Transverse colon (tissue), 4 donors: ENCODE results near the gene JADE3. TPM values are rescaled to one million over a fixed set of nuclear protein-coding genes. Genes with fewer than 3 reads are reported as not detected.

Experiments used
- DNase-seq: peaks from one replicate; pipeline ENCODE4 v3.0.0-alpha.2; 2019
- H3K27ac ChIP-seq, 4 donors: fragments of 200-600 bp; sonication (generic); 2 replicates each; pipeline ENCODE4 v1.5.1; 2016 to 2018; ENCODE audit warnings: inconsistent platforms in 4 of 4
- H3K27me3 ChIP-seq: fragments of 200-600 bp; sonication (generic); 2 replicates; pipeline ENCODE4 v1.5.1; 2017; ENCODE audit warnings: inconsistent platforms
- H3K36me3 ChIP-seq, 4 donors: fragments of 200-600 bp; sonication (generic); 2 replicates each; pipeline ENCODE4 v1.5.1; 2017 to 2019; ENCODE audit warnings: inconsistent platforms in 4 of 4
- H3K4me1 ChIP-seq, 4 donors: fragments of 200-600 bp; sonication (generic); 2 replicates each; pipeline ENCODE4 v1.5.1; 2017 to 2020; ENCODE audit warnings: inconsistent platforms in 4 of 4
- H3K4me3 ChIP-seq, 4 donors: fragments of 200-600 bp; sonication (generic); 1 replicate in 1 of 4; 2 replicates in 3 of 4; pipeline versions ENCODE4 v1.5.1 to v1.6.1; 2017 to 2019; ENCODE audit warnings: inconsistent platforms in 4 of 4
- H3K9me3 ChIP-seq, 2 donors: fragments of 200-600 bp; sonication (generic); 2 replicates each; pipeline ENCODE4 v1.5.1; 2017 to 2019; ENCODE audit warnings: inconsistent platforms in 2 of 2
- CTCF ChIP-seq, 5 experiments: fragments of 200-600 bp in 3 of 5; fragments of 450-650 bp in 2 of 5; sonication (generic) in 3 of 5; IDR thresholded peaks; 1 replicate in 2 of 5; 2 replicates in 3 of 5; pipeline ENCODE4 v1.5.1; 2016 to 2017; ENCODE audit warnings: antibody characterized with exemption in 5 of 5, inconsistent platforms in 3 of 5, mild to moderate bottlenecking in 2 of 5, moderate library complexity in 1 of 5
- EP300 ChIP-seq: sonication (generic); formaldehyde crosslinking; IDR thresholded peaks from one replicate; pipeline ENCODE4 v1.6.1; 2017; ENCODE audit warnings: antibody characterized with exemption, low read depth
- POLR2A ChIP-seq: fragments of 450-650 bp; IDR thresholded peaks from one replicate; pipeline ENCODE4 v1.6.1; 2016; ENCODE audit warnings: antibody characterized with exemption, mild to moderate bottlenecking, moderate library complexity
- POLR2AphosphoS5 ChIP-seq, 3 donors: sonication (generic); formaldehyde crosslinking; IDR thresholded peaks; one replicate each; pipeline ENCODE4 v1.6.1; 2016; ENCODE audit warnings: antibody characterized with exemption in 3 of 3
- WGBS, 2 donors: methylation state at CpG; one replicate each; pipeline ENCODE4 v1.1.5; 2018; ENCODE audit warnings: low coverage in 1 of 2; 5-methylcytosine and 5-hydroxymethylcytosine counted together
- in situ Hi-C, 4 donors: fragments of 200-750 bp; cut with MboI; loops; one replicate each; pipeline versions ENCODE4 v1.15.0 to v1.15.1; 2017; ENCODE audit warnings: low sequenced_read_pairs in 3 of 4, low pct_ligation_motif_present in 1 of 4, low pct_unique_long_range_greater_than_20kb in 1 of 4
- intact Hi-C: fragments of 100-400 bp; cut with DNase I; formaldehyde crosslinking; loops from one replicate; pipeline ENCODE4 v1.15.1; 2023; ENCODE audit warnings: low total_unique reads
- total RNA-seq, 4 donors: library from RNA; depleted of rRNA; stranded (reverse); fragments of >200 nt; gene quantifications; one replicate each; pipeline ENCODE4 v1.1.0, GENCODE V29; 2016

JADE3 gene
- total RNA-seq, 4 donors from 2014 or later: 0.60 to 5.6 (median 3.1) TPM

GRCh38 chrX:46917622-46918021 is 5.4 kb downstream of the JADE3 start:
- no peak for TF ChIP-seq EP300
- TF ChIP-seq POLR2A: no peak
- TF ChIP-seq POLR2AphosphoS5 (IDR thresholded peaks at IDR 0.05): no peak
- no peak for TF ChIP-seq CTCF (IDR thresholded peaks at IDR 0.05)
- 77% methylated on average over 1 of the region's 1 CpG; no CpG with 5 or more reads in 1 of the 2 donors for WGBS, 2 donors
- no peaks in the 10 kb centered on the region for H3K36me3 ChIP-seq
- no peaks in the 10 kb centered on the region for H3K9me3 ChIP-seq
- intact Hi-C loops: no loop called here
- DNase-seq: no peak
- in situ Hi-C loops: loop anchor here in 1 of 4 donors (25.0 kb wide), 1 partner anchor 120 kb away; no protein-coding TSS in a partner anchor
- H3K4me1 ChIP-seq: peaks cover 0 to 7% (median 0%) of the 10 kb centered on the region in 4 donors
- no peak overlapping the region for H3K4me3 ChIP-seq
- no peak overlapping the region for H3K27ac ChIP-seq
- no peaks in the 10 kb centered on the region for H3K27me3 ChIP-seq

- in situ Hi-C loops: loop anchor here in 1 of 4 donors (25.0 kb wide), 1 partner anchor 119 kb away; no protein-coding TSS in a partner anchor
- peaks cover 0 to 7% (median 0%) of the 10 kb centered on the region in 4 donors for H3K4me1 ChIP-seq
- intact Hi-C loops: no loop called here
- WGBS, 2 donors: 84% methylated on average over 1 of the region's 1 CpG; no CpG with 5 or more reads in 1 of the 2 donors
- H3K27me3 ChIP-seq: no peaks in the 10 kb centered on the region
- DNase-seq: no peak
- H3K4me3 ChIP-seq: no peak overlapping the region
- H3K36me3 ChIP-seq: no peaks in the 10 kb centered on the region
- no peaks in the 10 kb centered on the region for H3K9me3 ChIP-seq
- H3K27ac ChIP-seq: no peak overlapping the region
- TF ChIP-seq POLR2AphosphoS5 (IDR thresholded peaks at IDR 0.05) (no peak), POLR2A (no peak), CTCF (IDR thresholded peaks at IDR 0.05) (no peak), EP300 (no peak)
These were observed 6.2 kb downstream of the JADE3 start for GRCh38 chrX:46918434-46918833.

- in situ Hi-C loops: loop anchor here in 1 of 4 donors (25.0 kb wide), 1 partner anchor 117 kb away; no protein-coding TSS in a partner anchor
- TF ChIP-seq POLR2A (no peak), CTCF (IDR thresholded peaks at IDR 0.05) (no peak), POLR2AphosphoS5 (IDR thresholded peaks at IDR 0.05) (no peak)
- no peaks in the 10 kb centered on the region for H3K27me3 ChIP-seq
- DNase-seq: no peak
- H3K9me3 ChIP-seq: no peaks in the 10 kb centered on the region
- no peak overlapping the region for H3K27ac ChIP-seq
- H3K36me3 ChIP-seq: no peaks in the 10 kb centered on the region
- WGBS, 2 donors: 64 to 100% methylated on average over 2 to 4 of the region's 4 CpGs
- intact Hi-C loops: no loop called here
- H3K4me1 ChIP-seq: no peaks in the 10 kb centered on the region
- H3K4me3 ChIP-seq: no peak overlapping the region
These were observed 8.0 kb downstream of the JADE3 start for GRCh38 chrX:46920235-46920634.

GRCh38 chrX:46922611-46923010 is 10.4 kb downstream of the JADE3 start:
- in situ Hi-C loops (loop anchor here in 1 of 4 donors (25.0 kb wide), 1 partner anchor 115 kb away; no protein-coding TSS in a partner anchor), intact Hi-C loops (no loop called here)
- Histone ChIP-seq H3K27me3 (no peaks in the 10 kb centered on the region), H3K4me1 (no peaks in the 10 kb centered on the region), H3K36me3 (no peaks in the 10 kb centered on the region), H3K27ac (no peak overlapping the region), H3K4me3 (no peak overlapping the region), H3K9me3 (no peaks in the 10 kb centered on the region)
- 82 to 100% methylated on average over 1 of the region's 1 CpG for WGBS, 2 donors
- TF ChIP-seq EP300: no peak
- TF ChIP-seq POLR2AphosphoS5 (IDR thresholded peaks at IDR 0.05): no peak
- TF ChIP-seq CTCF (IDR thresholded peaks at IDR 0.05): no peak
- no peak for TF ChIP-seq POLR2A
- DNase-seq: no peak
